HG02852 (cell line): ENCODE measurements around the gene PCBP3.
"Not testable (repeated sequence)": the region's sequence is repeated elsewhere in the genome, so short reads cannot be mapped to it uniquely, and the experiment has no call there.

Experiments used
- ATAC-seq: cut with Tn5 transposase; IDR thresholded peaks from one replicate; pipeline ENCODE4 v1.9.1; 2021; ENCODE audit warnings: mild to moderate bottlenecking, moderate library complexity; ENCODE audit not compliant: unreplicated experiment

PCBP3 gene

DNA sequence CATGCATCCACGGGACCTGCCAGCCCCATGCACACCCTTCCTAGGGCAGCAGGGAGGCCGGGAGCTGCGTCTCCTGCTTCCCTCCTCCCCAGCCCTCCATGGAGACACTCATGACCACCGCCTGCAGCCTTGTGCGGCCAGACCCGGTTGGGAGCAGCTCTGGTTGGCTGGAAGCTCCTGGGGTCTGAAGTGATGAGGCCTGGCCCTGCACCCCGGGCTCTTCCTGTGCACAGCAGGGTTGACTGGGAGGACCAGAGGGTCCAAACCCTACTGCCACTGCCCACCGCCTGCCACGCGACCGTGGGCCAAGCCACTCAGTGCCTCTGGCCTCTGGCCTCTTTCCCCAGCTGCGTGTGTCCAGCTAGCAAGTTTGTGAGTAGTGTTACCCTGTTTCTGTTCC lies 226.9 kb downstream of the PCBP3 start:
- no peak for ATAC-seq

DNA sequence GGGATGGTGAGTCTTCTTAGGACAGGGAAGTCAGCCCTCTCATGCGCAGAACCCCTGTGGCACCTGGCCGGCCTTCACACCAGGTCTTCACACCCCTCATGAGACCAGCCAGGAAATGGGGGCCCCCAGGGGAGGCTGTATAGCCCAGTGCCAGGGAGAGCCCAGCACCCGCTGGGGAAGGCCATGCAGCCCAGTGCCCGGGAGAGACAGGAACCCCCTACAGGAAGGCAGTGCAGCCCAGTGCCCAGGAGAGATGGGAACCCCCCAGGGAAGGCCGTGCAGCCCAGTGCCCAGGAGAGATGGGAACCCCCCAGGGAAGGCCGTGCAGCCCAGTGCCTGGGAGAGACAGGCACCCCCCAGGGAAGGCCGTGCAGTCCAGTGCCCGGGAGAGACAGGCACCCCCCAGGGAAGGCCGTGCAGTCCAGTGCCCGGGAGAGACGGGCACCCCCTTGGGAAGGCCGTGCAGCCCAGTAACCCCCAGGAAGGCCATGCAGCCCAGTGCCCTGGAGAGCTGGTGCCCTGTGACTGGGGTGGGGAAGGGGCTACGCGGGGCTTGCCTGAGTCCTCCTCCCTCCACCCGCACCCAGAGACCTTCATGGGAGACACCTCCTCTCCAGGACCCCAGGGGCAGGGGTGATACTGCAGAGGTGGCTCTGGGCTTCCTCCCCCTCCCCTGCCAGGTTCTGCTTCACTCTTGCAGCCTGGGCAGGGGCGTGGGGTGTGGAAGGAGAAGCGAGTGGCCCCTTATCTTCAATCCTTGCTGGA lies 227.5 kb downstream of the PCBP3 start:
- no peak for ATAC-seq

- ATAC-seq = no peak
These were observed 228.2 kb downstream of the PCBP3 start for GRCh38 chr21:45871616-45872236.

DNA sequence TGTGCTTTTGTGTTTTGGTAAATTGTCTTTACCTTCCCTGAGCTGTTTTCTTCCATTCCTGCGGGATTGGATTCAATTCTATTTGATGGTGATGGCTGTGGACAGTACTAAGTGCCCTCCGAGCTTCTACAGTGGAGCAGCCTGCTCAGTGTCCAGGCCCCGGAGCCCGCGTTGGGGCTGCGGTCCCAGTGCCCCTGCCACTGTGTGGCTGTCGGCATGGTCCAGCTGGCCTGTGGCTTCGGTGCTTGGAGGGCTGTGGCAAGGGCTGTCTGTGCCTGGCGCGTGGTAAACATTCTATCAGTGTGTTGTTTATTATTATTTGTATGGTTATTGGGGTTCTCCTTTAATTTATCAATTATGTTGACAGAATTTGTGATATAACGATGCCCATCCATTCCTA lies 228.9 kb downstream of the PCBP3 start:
- no peak for ATAC-seq

GRCh38 chr21:45872902-45873301 lies 229.4 kb downstream of the PCBP3 start:
- no peak for ATAC-seq

- no peak for ATAC-seq
These were observed 229.9 kb downstream of the PCBP3 start for GRCh38 chr21:45873418-45873817.

- ATAC-seq = no peak
These were observed 230.3 kb downstream of the PCBP3 start for GRCh38 chr21:45873866-45874265.

GRCh38 chr21:45874716-45875415 lies 231.3 kb downstream of the PCBP3 start:
- ATAC-seq = no peak

DNA sequence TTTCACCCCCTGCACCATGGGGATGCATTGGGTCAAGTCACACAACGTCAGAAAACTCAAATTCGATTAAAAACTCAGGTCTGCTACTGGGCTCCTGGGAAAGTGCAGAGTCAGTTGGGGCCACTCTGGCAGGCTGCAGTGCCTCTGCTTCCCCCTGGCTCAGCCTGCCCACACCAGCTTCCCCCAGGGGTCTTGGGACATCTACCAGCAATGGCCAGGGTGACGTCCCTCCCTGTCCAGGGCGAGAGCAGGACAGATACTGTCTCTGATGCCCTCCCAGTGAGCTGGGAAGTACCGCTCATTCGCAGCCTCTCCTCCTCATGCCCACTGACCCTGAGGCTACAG lies 231.9 kb downstream of the PCBP3 start:
- no peak for ATAC-seq

- ATAC-seq = no peak
These were observed 232.4 kb downstream of the PCBP3 start for GRCh38 chr21:45875881-45876280.

DNA sequence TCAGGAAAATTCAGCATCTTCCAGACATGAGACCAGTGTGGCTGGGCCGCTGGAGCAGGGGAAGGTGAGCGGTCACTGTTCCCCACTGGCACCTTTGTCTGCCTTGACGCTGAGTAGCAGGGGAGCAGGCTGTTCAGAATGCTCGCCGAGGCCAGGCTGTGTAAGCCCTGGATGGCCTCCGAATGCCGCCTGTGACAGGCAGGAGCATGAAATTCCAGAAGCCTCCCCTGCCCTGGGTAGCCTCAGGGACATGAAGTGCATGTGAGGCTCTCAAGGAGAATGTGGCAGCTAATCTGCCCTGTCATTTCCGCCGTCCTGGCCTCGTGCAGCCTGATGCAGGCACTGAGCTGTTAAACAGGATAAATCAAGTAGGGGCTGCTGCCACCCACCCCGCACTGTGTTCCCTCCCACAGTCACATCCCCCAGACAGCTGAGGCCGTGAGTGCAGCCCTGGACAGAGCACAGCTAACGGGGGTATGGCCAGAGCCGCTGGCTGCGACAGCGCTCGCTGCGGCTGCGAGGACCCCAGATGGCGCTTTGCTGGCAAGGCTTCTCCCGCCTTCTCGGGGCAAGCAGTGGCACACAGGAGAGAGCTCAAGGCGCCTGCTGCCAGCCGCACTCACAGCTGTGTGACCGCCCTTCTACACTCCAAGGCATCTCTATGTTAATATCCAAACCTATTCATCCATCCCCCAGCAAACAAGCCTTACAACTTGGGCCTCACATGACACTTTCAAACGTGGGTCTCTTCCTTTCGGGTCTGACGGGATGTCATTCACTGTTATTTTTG lies 233.1 kb downstream of the PCBP3 start:
- ATAC-seq = no peak

GRCh38 chr21:45877171-45877438 lies 233.6 kb downstream of the PCBP3 start:
- no peak for ATAC-seq

DNA sequence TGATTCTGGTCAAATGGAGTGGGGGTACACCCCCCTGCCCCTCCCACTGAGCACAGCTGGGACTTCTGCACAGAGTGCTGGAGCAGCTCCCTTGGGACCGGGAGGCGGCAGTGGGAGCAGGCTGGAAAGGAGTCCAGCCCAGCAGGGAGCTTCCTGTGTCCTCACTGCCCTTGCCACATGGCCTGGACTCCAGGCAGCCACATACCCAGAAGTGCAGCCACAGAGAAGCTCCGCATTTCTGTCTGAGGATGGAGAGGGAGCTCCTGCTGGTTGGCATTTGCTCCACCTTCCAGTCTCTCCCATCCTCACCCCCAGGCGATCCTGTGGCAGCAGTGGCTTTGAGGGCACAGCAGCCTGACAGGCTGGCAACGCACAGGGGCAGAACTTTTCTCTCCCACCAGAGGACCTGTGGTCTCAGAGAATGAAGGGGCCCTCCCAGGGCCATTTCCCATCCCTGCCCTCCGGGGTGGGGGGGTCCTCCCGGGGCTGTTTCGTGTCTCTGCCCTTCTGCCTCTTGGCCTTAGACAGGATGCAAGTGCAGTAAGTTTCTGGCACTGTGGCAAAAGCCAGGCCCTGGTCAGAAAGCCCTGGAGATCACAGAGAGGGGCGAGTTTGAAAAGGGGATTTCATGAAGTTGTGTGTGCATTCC lies 234.4 kb downstream of the PCBP3 start:
- ATAC-seq = no peak

GRCh38 chr21:45880097-45881068 lies 236.9 kb downstream of the PCBP3 start:
- no peak for ATAC-seq

GRCh38 chr21:45882645-45883044 lies 239.1 kb downstream of the PCBP3 start:
- ATAC-seq = no peak

DNA sequence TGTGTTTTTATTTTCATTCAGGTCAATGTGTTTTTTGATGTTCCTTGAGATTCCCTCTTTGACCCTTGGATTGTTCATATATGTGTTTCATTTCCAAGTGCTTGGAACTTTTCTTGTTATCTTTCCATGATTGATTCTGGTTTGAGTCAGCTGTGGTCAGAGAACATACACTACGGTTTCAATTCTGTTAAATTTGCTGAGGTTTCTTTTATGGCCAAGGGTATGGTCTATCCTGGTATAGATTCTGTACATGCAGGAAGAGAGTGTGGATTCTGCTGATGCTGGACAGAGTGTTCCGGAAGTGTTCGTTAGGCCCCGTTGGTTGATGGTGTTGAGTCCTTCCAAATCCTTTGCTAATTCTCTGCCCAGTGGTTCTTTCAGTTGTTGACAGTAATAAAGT lies 239.6 kb downstream of the PCBP3 start:
- no peak for ATAC-seq

- ATAC-seq = no peak
These were observed 242.0 kb downstream of the PCBP3 start for GRCh38 chr21:45885597-45885929.

GRCh38 chr21:45885930-45886601 lies 242.5 kb downstream of the PCBP3 start:
- not testable (repeated sequence) for ATAC-seq

DNA sequence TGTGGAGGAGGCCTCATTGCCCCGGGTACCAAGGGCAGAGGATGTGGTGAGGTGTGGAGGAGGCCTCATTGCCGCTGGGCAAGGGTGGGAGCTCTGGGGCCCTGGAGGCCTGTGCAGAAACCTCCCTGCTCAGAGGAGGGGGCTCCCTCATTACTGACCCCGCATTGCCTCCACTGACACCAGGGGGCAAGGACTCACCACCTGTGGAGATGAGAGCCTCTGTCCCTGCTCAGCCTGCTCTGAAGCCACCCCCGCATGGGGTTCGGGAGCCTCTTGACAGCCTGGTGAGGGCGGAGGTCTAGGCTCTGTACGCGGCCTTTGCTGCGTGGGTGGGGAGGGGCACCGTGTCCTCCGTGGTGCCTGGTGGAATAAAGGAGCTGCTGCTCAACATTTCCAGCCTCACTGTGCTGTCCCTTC lies 243.1 kb downstream of the PCBP3 start:
- no peak for ATAC-seq
